ENCODE results near the gene JUN. TPM values are rescaled to one million over a fixed set of nuclear protein-coding genes. Genes with fewer than 3 reads are reported as not detected.

Gene JUN
- polyA plus RNA-seq, 4 donors: 58.1 to 1,076 (median 84.5) TPM

DNA sequence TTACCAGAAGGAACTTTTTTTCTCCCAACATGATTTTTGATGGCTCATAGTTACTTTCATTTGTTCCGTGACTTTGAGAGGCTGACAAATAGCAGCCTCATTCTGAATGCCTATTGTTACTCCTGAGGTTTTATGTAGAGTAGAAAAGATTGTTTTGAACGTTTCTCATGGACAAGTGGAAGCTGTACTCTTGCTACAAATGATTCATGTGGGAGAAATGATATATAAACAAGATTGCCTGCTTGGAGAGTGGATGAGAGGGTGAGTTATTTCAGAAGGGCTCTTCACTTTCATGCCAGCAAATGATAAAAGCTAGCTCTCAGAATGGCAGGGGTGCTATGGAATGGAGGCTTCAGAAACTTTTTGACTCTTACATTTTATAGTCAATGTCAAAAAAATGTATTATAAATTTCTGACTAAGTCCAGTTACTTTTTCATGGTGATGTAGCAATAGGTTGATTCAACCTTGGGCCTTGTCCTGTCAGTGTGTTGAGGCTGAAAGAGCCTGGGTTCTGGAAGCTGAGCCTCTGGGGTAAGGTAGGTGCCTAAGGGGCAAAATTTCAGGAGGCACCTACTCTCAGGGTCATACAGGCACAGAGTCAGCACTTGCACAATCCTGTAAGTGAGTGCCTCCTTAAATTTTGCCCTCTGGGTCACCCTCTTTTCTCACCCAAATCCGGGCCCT, 19.4 kb downstream of the JUN start:
- no peak for DNase-seq (ENCODE audit: low read depth in 4 of 4, low spot score in 3 of 4)

DNA sequence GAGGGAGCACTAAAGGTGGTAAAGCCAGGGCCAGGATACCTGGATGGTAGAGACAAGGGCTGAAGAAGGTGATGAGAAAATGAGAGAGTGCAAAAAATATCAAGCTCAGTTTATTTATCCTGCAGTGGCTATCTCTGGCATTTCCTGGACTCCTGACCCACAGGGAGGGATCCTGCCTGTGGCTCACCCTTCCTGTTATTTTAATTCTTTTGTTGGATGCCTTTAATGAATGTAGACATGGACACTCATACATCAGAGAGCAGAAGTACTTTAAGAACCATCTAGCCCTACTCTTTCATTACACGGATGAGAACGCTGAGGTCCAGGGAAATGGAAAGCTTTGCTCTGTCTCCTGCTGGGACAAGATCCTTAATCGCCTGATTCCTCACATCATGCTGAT, 20.6 kb downstream of the JUN start:
- no peak for DNase-seq (ENCODE audit: low read depth in 4 of 4, low spot score in 3 of 4)

DNA sequence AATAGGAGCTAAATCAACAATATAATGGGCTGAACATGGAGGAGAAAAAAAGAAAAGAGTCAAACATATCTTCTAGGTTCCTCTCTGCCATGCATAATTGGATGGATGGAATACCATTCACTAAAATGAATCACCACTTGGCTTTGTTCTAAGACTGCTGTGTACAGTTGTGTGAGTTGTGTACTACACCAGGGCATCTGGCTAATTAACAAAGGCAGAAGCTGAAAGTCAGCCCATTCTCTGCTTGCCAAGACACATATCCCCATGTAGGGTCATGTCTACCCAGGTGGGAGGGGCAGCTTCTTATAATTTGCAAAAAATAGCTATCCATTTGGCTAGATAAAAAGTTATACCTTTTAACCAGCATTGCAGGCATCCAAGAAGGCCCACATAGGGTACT, 21.0 kb downstream of the JUN start:
- DNase-seq (ENCODE audit: low read depth in 4 of 4, low spot score in 3 of 4): no peak

DNA sequence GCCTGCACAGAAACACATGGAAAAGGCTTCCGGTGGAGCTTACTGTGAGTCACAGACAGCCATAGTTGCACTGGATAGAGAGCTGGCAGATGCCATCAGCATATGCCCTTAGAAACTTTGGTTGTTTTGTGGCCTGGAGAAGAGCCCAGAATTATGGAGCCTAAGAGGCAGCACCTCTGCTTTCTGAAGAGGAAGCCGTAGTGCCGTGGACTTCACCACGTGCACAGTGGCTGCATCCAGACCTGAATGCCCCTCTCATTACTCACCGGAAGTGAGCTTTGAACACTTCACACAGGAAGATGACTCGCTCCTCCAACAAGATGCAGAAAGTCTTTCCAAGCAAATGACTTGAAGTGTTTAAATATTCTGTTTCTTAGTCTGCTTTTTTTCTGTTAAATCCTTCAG, 28.4 kb downstream of the JUN start:
- DNase-seq (ENCODE audit: low read depth in 4 of 4, low spot score in 3 of 4): no peak

DNA sequence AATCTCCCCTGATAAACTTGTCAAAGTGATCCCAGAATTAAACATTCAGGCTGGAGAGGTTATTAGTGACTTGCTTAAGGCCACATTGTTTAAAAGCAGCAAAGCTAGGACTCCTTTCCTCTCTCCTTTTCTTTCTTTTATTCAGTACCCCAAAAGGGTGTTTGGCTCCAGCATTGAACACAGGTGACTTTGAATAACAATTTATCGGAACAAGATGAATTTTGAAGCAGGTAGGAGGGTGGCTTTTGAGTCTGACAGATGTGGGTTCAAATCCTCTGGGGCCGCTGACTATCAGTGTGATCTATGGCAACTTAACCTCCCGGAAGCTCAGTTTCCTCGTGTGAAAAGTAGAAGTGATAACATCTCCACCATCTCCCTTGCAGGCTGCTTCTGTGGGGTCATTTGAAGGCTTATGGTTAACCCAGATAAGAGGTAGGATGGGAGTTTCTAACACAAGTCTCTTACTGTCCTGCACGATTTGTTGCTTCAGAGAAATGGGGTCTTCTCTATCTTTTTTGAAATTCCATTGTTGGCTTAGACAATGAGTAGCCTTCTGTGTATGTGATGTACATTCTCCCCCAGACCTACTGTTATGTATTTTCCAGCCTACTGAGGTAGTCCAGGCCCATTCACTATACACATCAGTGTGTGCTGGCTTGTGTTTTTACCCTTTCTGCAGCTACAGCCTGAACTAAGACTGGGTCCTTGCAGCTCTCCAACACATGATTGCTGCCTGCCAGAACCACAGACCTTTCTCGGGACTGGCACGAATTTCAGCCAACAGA, 29.0 kb downstream of the JUN start:
- DNase-seq (ENCODE audit: low read depth in 4 of 4, low spot score in 3 of 4): no peak

DNA sequence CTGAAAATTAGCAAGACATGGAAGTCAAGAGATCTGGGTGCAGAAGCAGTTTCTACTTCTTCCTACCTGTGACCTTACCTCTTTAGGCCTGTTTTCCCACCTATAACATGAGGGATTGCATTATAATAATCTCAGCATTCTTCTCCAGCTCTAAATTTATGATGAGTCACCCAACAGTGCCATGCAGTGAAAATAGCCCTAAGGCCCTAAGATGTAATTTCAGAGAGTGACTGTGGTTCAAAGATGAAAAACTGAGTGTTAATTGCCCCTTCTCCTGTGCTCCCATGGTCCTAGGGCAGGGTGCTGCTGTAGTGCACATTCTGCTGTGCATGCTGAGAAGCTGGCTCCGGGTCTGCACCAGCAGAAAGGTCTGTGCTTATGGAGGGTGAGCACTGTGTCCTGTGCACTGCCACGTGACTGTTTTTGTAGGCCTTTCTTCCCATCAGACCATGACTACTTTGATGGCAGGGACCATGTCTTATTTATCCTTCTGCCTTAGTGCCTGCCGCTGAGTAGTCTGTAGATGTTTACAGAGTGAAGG, 29.7 kb downstream of the JUN start:
- DNase-seq (ENCODE audit: low read depth in 4 of 4, low spot score in 3 of 4): no peak

DNA sequence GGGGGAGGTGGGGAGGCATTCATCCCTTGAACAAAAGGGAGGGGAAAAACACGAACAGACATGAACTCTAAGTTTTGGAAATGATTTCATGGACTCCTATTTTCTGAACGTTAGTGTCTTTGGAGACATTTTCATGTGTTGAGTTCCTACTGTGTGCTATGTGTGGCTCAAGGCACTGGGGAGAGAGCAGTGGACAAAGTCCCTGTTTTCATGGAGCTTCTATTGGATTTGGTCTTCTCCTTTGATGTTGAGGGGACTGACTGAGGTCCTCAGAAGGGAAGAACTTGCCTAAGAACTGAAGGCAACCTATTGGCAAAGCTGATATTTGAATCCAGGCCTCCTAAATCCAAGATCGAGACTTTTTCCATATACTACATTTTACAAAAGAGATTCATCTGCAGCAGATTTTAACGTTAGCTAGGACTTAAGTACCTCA, 30.4 kb downstream of the JUN start:
- DNase-seq (ENCODE audit: low read depth in 4 of 4, low spot score in 3 of 4): no peak

DNA sequence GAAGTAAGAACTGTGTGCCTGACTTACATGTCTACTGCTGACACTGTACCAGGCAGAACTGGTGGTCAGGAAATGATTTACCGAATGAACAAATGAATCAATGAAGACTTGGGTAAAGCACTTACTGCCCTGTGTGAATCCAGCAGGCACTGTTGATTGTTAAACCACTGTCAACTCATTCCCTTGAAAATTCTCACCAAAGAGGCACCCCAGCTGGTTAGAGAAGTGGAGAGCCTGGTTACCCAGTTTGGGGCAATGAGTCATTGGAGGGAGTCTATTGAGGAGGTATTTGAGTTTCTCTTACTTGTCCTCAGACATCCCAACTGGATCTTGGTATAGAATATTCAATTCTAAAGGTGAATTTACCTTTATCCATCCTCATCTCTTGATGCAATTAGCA, 34.2 kb downstream of the JUN start:
- no peak for DNase-seq (ENCODE audit: low read depth in 4 of 4, low spot score in 3 of 4)

DNA sequence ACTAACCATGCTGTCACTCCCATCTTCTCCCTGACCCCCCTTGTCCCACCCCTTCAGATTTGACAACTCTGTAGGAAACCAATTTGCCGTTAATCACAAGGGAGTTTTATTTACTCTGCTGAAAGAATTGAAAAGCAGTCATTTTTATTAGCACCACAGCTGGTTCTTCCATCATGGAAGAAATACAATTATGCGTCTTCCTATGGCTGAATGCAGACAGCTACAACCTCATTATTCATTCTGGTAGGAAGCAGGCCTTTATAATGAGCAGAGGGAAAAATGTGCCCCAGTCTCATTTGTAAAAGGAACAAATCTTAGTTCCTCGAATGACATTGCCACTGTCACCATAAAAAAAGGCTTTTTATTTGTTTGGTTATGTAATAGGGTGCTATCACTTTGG, 35.2 kb downstream of the JUN start:
- peak in 1 of 4 donors; percentile 36 for DNase-seq (ENCODE audit: low read depth in 4 of 4, low spot score in 3 of 4)

DNA sequence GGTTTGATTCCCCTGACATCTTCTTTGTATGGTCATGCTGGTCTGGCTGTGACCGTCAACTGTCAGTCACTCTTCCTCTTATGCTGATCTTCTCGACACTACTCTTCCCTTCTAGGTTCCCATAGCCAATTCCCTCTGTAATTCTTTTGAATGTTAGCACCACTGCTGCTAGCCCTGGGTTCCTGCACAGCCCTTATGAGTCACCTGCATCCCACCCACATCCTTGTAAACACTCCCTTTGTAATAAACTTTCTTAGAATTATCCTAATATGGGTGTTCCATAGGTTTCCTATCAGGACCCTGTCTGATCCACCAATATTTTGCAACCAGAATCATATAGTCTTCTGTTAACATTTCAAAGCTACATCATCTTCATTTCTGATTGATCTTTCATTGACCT, 37.1 kb downstream of the JUN start:
- DNase-seq (ENCODE audit: low read depth in 4 of 4, low spot score in 3 of 4): no peak

DNA sequence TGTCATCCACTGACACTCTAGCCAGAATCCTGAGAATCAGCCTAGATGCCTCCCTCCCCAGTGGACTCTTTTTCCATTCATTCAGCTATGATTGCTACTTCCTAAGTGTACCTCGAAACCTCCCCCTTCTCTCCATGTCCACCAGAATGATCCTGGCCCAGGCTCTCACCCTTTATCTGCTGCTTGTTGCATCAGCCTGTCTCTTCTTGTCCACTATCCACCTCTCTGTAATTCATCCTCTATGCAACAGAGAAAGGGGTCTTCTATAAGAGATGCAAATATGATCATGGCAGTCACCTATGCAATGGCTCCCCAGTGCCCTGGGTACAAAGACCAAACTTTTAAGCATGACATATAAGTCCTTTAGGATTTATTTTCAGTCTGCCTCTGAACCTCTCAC, 37.7 kb downstream of the JUN start:
- DNase-seq (ENCODE audit: low read depth in 4 of 4, low spot score in 3 of 4): no peak

DNA sequence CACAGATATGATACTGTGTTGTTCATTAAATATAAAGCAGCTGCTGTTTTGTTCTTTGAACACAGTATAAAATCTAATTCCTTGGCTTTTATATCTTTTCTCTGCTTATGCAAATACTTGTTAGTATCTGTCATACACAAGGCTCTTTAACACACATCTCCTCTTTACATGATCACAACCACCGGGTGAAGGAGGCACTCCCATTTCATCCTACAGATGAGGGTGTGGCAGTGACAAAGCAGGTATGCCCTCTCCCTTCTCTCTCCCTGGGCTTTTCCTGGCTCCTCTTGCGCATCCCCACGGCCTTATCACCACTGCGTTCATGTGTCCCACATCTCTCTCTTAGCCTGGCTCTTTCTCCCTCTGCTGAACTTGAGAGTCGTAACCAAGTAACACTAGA, 38.2 kb downstream of the JUN start:
- DNase-seq (ENCODE audit: low read depth in 4 of 4, low spot score in 3 of 4): no peak

DNA sequence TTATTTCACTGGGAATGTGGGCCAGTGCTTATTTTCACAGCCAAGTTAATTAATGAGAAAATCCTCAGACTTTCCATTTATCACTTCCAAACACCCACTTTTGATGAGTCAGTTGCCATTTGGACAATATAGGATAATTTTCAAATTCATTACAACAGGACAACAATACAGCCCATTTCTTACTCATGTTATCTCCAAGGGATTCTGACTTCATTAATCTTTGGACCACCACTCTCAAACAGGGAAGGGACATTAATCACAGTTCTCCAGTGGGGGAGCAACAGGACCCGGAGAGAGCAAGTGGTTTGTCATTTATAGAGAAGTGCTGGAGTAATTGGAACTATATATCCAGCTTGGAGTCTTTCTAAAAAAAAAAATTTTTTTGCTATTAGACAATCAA, 38.7 kb downstream of the JUN start:
- DNase-seq (ENCODE audit: low read depth in 4 of 4, low spot score in 3 of 4): no peak

DNA sequence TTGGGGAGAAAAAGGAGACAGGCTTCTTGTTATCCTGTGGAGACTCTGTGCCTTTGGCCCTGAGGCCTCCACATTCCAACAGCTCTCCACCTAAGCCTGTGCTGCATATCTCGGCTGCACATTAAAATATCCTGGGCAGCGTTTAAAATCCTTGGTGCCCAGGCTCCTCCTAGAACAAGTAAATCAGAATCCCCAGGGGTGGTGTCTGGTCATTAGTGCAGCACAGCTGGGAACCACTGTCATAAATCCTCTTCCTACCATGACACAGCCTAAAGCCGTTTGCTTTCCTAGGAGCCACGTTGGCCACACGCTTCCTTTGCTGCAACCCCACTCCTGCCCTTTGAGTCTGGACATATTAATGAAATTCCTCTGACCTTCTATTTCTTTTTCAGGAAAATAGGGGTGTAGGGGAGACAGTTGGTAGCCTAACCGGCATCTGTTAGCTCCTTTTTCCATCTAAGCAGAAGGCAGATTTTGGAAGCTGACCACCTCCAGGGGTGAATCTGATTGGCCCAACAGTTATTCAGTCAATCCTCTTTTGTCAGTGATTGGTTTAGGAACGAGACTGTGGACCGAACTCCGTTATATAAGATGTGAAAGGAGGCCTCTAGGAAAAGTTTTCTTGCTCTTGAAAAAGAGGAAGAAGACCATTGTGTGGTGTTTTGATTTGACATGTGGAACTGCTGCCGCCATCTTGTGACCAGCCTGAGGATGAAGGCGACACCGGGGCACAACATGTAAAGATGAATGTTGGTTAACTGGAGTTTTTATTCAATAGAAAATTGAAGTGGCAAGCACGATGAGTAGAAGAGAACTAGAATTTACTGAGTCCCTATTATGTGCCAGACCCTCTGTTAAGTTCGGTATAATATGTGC, 41.9 kb downstream of the JUN start:
- no peak for DNase-seq (ENCODE audit: low read depth in 4 of 4, low spot score in 3 of 4)

DNA sequence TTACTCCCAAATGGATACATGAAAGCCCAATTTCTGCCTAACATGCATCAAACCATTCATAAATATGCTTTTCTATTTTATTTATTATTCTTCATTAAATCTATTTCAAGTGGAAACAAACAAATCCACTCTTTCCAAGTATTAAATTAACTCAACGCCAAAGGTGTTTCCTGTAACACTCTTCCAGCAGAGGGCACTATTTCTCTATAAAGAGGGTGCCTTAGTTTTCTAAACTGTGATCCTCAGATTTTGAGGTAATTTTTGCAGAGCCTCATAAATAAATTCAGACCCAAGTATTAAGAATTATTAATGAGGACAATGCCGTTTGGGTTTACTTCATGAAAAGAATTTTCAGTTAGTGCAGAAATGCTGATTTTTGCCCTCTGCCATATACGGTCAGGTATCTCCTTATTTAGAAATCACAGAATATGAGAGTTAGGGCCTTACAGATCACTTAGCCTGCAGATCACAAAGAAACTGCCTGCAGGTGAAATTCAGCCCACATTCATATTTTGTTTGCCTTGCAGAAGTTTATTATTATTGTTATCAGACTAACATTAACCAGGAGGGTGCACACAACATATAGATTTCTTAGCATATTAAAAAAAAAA, 43.9 kb downstream of the JUN start:
- DNase-seq (ENCODE audit: low read depth in 4 of 4, low spot score in 3 of 4): peak in 2 of 4 donors; percentile 40 to 45

DNA sequence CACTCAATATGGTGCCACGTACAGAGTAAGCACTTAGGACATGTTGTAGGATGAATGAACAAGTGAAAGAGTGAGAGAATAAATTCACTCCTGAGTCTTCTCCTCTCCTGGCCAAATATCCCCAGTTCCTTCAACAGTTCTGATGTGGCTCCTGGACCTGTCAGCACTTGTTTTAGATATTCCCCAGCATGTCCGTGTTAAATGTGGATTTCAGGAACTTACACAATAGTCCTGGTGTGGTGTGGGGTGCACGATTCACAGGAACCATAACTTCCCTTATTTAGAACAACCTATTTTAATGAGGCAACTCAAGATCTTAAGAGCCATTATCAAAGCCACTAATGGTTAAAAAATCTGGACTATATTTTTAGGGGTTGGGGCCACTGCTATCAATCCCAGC, 45.0 kb downstream of the JUN start:
- no peak for DNase-seq (ENCODE audit: low read depth in 4 of 4, low spot score in 3 of 4)

DNA sequence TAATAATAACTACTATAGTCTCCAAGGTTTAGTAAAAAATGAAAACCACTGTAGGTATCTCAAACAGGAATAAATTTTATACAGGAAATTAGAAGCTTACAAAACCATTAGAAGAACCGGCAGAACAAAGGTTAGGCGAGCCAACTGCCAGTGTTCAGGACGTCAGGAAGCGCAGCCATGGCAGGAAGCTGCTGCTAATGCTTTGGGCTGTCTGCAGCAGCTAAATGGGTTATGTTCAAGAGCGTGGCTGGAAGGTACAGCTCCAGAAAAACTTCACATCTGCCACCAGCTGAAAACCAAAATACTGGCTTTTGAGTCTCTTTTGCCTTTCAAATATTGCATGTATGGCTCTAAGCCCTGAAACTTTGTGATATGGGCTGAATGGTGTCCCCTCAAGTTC, 48.3 kb downstream of the JUN start:
- no peak for DNase-seq (ENCODE audit: low read depth in 4 of 4, low spot score in 3 of 4)

DNA sequence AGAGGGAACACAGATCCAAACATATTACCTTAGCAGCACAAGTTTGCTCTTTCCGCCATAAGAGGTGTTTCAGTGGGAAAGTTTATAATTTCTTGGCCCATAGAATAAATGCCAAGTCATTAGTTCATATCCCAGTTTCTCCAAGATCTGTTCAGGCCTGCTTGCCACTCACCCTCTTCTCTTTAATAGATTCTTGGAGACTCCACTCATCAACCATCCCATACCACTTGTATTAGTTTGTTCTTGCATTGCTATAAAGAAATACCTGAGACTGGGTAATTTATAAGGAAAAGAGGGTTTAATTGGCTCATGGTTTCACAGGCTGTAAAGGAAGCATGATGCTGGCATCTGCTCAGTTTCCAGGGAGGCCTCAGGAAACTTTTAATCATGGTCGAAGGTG, 49.2 kb downstream of the JUN start:
- DNase-seq (ENCODE audit: low read depth in 4 of 4, low spot score in 3 of 4): no peak

DNA sequence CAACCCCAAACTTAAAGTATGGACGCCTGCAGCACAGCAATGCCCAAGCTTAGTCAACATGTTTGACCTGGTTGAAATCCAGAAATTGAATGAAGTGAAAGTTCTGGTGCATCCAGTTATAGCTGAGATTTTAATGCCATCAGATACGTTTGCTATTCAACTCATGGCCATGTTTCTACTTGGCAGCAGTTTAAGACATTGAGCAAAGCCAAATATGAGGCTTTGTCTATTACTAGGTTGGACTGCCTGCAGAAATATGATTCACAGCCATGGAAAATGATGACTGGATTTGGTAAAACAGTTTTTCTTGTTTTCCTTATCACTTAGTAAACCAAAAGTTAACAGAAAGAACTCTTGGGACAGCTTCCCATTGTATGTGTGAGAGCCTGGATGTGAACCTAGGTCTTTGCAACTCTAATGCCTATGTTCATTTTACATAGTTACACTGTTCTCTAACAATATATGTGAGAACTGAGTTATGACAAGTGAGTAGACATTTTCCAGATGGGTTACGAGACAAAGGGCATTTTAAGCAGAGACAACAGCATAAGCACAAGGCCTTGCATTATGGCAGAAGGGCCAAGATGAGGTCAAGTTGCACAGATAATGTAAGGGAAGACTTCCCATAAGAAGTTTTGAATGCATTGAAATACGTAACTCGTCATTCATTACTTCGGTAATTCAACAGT, 51.6 kb downstream of the JUN start:
- no peak for DNase-seq (ENCODE audit: low read depth in 4 of 4, low spot score in 3 of 4)
